HL-60/S4 treated with phorbol 12-myristate 13-acetate at 8.2 ng/mL for 4 days and 3 days (cell line): ENCODE results near the gene PTPN14.
"Not testable (repeated sequence)": the region's sequence is repeated elsewhere in the genome, so short reads cannot be mapped to it uniquely, and the experiment has no call there.

Source experiments
- in situ Hi-C: fragments of 300-500 bp; cut with MboI; formaldehyde crosslinking; loops from 2 replicates; pipeline ENCODE4 v1.15.0; 2022; ENCODE audit warnings: low sequenced_read_pairs

The PTPN14 gene

GRCh38 chr1:214551436-214552173 lies at the start of gene PTPN14:
PTPN14 (minus strand) TSS chr1:214551602; CDS start chr1:214464803, 86,799 bp downstream.
- in situ Hi-C loops: no loop called here

DNA sequence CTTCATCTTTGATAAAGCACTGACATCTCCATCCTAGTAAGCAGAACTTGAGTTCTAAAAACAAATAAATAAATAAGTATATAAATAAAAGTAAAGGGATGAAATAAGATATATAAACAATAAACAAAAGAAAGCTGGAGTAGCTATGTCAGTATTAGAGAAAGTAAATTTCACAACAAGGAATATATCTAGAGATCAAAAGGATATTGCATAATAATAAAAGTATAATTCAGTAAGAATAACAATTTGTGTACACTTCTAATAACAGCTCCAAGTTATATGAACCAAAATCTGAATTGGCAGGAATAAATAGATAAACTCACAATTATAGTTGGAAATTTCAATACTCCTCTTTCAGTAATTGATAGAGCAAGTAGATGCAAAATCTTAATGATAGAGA lies 41.8 kb upstream of the PTPN14 start:
- in situ Hi-C loops: no loop called here

- in situ Hi-C loops: not testable (repeated sequence)
Measured at GRCh38 chr1:214591918-214592317, 40.5 kb upstream of the PTPN14 start.

DNA sequence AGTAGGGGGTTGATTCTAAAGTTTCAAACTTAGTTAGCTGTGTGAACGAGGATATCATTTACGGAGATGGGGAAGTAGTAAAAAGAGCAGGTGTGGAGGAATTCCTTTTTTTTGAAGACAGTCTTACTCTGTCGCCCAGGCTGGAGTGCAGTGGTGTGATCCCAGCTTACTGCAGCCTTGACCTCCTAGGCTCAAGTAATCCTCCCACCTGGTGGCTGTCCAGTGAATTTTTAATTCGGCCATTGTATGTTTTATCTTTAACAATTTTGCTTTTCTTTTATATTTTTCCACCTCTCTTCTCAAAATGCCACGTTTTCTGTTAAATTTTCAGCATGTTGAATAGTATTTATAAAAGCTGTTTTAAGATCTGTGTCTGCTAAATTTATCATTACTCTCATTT lies 39.3 kb upstream of the PTPN14 start:
- in situ Hi-C loops: no loop called here

- in situ Hi-C loops: loop anchor here (10.0 kb wide), 1 partner anchor 254 kb away; no protein-coding TSS in a partner anchor
Measured at GRCh38 chr1:214588963-214589597, 37.7 kb upstream of the PTPN14 start.

DNA sequence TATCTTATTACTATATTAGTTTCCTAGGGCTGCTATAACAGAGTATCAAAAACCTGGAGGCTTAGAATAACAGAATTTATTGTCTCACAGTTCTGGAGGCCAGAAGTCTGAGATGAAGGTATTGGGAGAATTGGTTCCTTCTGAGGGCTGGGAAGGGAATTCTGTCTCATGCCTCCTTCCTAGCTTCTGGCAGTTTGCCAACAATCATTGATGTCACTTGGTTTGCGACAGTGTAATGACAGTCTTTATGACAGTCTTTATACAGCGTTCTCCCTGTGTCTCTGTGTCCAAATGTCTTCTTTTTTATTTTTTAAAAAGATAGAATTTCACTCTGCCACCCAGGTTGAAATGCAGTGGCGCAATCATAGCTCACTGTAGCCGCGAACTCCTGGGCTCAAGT lies 35.8 kb upstream of the PTPN14 start:
- in situ Hi-C loops: loop anchor here (10.0 kb wide), 1 partner anchor 252 kb away; no protein-coding TSS in a partner anchor

- in situ Hi-C loops: loop anchor here (10.0 kb wide), 1 partner anchor 252 kb away; no protein-coding TSS in a partner anchor
Measured at GRCh38 chr1:214586621-214587020, 35.2 kb upstream of the PTPN14 start.

DNA sequence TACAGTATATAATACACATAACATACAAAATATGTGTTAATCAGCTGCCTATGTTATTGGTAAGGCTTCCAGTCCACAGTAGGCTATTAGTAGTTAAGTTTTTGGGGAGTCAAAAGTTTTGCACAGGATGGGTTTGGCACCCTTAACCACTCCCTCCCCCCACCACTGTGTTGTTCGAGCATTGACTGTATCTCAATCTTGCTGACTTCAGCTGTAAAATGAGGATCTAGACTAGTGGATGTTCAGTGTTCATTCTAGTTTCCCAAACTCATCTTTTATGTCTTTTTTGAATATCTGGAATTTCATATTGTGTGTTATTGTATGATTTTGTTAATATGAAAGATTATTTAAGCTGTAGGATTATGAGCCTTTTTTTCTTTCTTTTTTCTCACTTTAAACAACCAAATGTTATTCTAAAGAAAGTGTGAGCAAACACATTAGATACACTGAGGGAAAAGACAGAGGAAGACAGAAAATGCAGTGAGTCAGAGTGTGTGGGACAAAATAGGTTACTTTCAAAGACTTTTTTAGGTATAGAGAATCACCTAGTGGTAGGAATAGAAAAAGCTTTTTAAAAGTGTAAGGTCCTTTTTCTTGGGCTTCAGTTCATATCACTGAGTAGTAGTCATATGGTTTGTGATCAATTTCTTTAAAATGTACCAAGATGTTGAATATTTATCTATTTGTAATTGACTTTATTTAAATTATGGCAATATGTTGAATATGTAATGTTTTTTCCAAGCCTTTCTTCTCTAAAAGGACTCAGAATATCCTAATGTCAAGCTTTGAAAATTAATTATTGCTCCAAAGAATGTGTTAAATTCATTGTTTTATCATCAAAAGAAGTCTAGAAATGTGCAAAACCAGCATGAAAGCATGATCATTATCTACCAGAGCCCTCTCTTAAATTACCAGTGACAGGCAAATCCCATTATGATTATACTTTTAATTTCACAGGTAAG lies 33.7 kb upstream of the PTPN14 start:
- in situ Hi-C loops: loop anchor here (10.0 kb wide), 1 partner anchor 250 kb away; no protein-coding TSS in a partner anchor

GRCh38 chr1:214583824-214584554 lies 32.6 kb upstream of the PTPN14 start:
- in situ Hi-C loops: loop anchor here (10.0 kb wide), 1 partner anchor 249 kb away; no protein-coding TSS in a partner anchor

- in situ Hi-C loops: loop anchor here (10.0 kb wide), 1 partner anchor 248 kb away; no protein-coding TSS in a partner anchor
Measured at GRCh38 chr1:214583113-214583512, 31.7 kb upstream of the PTPN14 start.

DNA sequence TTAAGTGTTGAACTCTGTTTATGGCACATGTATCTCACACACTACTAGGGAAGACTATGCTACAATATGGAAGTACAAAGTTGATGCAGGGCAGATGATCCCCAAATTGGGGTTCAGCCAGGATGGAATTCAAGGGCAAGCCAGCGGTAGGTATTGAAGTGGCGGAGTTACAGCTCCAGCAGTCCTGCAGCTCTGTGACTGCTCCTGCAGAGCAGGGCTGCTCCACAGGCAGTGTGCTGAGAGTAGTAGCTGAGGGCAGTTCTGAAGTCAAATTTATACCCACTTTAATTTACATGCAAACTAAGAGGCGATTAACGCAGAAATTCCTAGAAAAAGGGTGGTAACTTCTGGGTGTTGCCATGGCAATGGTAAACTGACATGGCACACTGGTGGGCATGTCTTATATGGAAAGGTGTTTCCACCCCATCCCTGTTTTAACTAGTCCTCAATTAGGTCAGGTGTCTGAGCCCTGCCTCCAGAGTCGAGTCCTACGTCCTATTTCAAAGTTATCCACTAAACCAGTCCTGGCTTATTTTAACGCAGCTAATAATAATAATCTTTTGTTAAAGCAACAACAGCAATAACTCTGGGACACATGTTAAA lies 31.0 kb upstream of the PTPN14 start:
- in situ Hi-C loops: loop anchor here (10.0 kb wide), 1 partner anchor 248 kb away; no protein-coding TSS in a partner anchor

DNA sequence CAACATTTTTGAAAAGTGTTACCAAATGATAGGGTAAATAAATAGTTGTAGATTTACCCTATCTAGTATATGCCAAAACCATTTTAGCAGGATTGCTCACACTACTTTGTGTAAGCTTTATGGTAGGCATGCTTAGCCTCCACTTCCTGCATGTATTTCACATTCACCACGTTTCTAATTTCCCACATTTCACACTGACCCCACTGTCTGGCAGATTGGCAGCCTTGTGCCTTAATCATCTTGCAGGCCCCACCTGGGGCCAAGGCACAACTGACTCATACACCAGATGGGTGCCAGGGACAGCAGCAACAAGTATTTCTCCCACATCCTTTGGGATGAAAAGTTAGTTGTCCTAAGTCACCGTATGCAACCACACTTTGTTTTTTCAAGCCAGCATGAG lies 30.4 kb upstream of the PTPN14 start:
- in situ Hi-C loops: loop anchor here (10.0 kb wide), 1 partner anchor 247 kb away; no protein-coding TSS in a partner anchor

GRCh38 chr1:214579183-214579582 lies 27.8 kb upstream of the PTPN14 start:
- in situ Hi-C loops: no loop called here

DNA sequence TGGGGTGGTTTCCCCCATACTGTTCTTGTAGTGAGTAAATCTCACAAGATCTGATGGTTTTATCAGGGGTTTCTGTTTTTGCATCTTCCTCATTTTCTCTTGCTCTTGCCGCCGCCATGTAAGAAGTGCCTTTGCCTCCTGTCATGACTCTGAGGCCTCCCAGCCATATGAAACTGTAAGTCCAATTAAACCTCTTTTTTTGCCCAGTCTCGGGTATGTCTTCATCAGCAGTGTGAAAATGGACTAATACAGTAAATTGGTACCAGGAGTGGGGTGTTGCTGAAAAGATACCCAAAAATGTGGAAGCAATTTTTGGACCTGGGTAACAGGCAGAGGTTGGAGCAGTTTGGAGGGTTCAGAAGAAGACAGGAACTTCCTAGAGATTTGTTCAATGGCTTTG lies 24.7 kb upstream of the PTPN14 start:
- in situ Hi-C loops: not testable (repeated sequence)

DNA sequence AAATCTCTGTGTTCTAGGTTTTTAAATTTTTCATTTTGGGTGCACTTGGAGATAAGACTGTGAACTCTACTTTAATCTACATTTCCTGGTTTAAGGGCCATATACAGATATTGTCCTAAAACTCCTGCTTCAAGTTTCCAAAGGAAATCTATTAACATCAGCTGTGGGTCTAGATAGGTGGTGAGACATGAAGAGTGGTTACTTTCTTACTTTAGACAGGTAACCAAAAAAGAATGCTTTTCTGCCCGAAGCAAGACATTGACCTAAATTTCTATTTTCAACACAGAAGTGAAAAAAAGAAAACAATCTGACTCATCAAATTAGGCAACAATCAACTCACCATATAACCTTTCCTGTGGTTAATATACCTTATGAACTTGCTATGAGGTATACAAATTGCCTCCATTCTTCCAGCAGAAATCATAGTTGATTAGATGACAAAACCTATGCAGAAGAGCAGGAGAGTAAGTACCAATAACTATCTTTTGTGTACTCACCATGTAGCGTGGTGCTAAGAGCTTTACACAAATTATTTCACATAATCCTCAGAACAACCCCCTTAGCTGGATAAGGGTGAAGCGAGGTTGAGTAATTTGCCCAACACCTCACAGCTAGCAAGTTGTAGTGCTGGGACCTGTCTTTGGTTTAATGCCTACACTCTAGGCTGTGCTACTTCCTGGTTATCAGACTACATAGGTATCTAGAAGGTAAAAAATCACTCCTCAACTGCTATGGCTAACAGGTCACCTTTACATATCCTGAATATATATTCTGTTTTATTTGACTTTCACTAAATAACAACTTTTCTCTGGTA lies 23.4 kb upstream of the PTPN14 start:
- in situ Hi-C loops: no loop called here

- in situ Hi-C loops: no loop called here
Measured at GRCh38 chr1:214573386-214574318, 22.2 kb upstream of the PTPN14 start.

DNA sequence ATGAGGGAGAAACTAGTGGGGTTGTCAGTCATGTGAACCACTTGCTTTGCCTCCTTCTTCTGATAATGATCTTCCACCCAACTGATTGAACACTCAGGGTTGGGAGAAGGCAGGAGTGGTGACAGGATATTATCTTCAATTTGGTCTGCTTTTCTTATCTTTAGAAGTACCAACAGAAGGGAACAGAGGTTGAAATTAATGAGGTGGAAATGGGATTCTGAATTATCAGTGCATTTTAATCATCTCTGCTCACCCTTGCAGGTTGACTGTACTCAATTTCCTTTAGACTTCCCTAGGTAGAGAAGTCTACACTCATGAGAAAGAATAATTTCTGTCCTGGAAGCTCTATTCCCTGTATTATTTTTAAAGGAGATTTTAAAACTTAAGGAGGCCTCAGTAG lies 19.9 kb upstream of the PTPN14 start:
- in situ Hi-C loops: no loop called here

- in situ Hi-C loops: no loop called here
Measured at GRCh38 chr1:214570442-214570841, 19.0 kb upstream of the PTPN14 start.
